ENCODE data around the gene SSH3.

- no peak for TF ChIP-seq CHD2 (IDR thresholded peaks at IDR 0.05; ENCODE audit: low read length)
- TF ChIP-seq YY1 (IDR thresholded peaks at IDR 0.05; ENCODE audit: low read depth, low read length) = no peak
- no peak for TF ChIP-seq EP300 (IDR thresholded peaks at IDR 0.05; ENCODE audit: borderline replicate concordance in 1 of 2, low read depth in 2 of 2, low read length in 2 of 2)
- TF ChIP-seq EGR1 (IDR thresholded peaks at IDR 0.05; ENCODE audit: borderline replicate concordance, low read depth, low read length) = no peak
- TF ChIP-seq CBX8 (IDR thresholded peaks at IDR 0.05; ENCODE audit: borderline replicate concordance, low read depth, low read length) = no peak
- TF ChIP-seq E2F6 (IDR thresholded peaks at IDR 0.05) = no peak
- TF ChIP-seq EZH2 (IDR thresholded peaks at IDR 0.05; ENCODE audit: low read depth, low read length, severe bottlenecking) = peak; percentile 22
These were observed 593 bp downstream of the SSH3 start for GRCh38 chr11:67303835-67304411.
